ENCODE measurements around the gene PLCB4.

The PLCB4 gene

GRCh38 chr20:9062066-9062465, 6.8 kb upstream of the PLCB4 start:
- DNase-seq, result no peak

DNA sequence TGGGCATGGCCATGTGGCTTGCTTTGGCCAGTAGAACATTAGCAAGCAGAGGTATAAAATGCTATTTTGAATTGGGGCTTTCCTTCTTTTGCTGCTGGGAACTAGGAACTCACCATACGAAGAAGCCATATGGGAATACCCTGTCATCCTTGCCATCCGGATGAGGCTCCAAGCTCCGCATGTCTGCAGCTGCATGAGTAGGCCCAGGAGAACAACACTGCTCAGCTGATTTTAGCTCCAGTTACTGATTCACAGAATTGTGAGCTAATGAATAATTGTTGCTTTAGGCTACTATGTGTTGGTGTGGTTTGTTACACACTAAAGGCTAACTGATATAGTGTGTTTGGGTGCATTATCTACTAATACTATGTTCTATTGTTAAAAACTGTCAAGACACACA, 2.7 kb upstream of the PLCB4 start:
- no peak for DNase-seq

- peak; percentile 77 to 93 (median 87) for DNase-seq
Measured at GRCh38 chr20:9068233-9068801, 570 bp upstream of the PLCB4 start.

- peak in 1 of 3 experiments; percentile 52 for DNase-seq
Measured at GRCh38 chr20:9070304-9070703, 1.4 kb downstream of the PLCB4 start.

GRCh38 chr20:9071976-9072726, 3.3 kb downstream of the PLCB4 start:
- peak in 2 of 3 experiments; percentile 23 to 35 for DNase-seq

DNA sequence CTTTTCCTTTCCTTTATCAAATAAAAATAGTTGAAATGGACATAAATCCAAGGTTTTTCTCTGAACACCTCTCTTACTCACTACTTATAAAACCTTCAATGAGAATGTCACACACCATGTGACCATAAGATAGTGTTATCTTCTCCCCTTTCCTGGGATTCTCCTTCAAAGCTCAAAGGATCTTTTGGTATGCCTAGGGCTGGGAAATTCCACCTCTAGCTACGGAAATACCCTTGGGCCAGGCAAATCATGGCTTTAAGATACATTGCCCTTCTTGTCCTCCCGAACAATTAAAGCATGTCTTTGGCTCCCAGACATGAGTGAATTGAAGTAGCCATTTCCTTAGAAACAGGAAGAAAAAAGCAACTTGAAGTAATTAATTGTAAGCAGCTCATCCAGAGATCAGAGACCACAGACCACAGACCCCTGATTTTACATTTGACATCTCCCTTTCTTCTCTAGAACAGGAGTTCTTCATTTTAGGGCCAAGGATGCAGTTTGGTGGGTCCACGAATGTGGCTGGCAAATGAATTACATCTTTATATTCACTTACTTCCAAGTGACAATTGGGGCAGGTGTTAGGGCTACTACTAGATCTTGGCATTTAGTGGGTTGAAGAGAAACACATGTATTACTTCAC, 4.1 kb downstream of the PLCB4 start:
- no peak for DNase-seq

- peak in 1 of 3 experiments; percentile 58 for DNase-seq
Measured at GRCh38 chr20:9075264-9076095, 6.6 kb downstream of the PLCB4 start.

DNA sequence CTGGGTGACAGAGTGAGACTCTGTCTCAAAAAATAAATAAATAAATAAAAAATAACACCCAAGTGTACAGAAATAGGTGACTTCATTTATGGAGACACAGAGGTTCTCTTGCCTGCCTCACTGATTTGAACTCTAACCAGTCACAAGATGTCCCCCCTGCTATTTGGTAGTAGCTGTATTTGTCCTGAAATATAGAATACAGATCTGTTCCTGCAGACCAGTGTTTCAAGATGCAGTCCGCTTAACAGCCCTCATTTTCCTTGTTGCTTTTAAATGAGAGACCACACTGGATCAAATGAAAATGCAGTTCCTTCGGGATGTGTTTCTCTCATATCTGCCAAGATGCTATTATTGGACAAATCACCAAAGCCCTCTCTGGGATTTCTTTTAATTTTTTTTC, 7.6 kb downstream of the PLCB4 start:
- no peak for DNase-seq

DNA sequence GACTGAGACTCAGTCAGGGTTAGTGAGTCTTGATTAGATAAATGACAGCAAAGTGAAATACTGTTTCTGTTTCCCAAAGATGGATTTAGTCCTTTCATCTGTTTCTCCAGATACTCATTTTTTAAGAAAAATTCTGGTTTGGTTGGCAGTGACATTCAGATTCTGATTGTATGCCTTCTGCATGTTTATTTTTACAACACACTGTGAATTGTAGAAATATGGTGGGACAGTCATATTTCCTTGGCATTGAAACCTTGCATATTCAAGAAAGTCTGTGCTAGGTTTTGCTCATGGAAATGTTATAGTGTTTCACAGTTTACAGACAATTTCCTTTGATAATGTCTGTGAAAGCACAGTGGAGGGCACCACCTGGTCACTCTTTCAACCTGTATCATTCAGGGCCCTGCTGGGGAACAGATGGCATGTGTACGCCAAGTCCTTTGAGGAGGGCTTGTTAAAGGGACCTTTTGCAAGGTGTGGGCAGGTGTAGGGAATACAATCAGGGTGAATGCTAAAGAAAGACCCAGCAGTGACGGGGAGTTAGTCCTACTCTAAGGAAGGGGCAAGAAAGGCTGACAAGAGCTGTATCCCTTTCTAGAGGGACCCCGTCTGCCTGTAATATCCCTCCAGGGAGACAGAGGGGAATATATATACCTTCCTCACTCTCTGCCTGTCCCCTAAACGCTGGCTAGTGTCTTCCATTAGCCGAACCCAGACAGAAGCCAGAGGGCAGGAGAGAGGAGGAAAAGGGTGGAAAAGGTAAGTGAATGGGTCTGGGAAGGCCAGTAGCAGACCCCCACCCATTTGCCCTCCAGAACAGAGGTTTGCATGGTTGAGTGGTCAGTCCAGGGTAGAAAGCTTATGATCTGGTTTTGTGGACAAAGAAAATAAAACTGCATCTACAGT, 10.2 kb downstream of the PLCB4 start:
- peak in 2 of 3 experiments; percentile 62 to 85 for DNase-seq

- no peak for DNase-seq
Measured at GRCh38 chr20:9081423-9081966, 12.6 kb downstream of the PLCB4 start.

- DNase-seq, result peak in 1 of 3 experiments; percentile 21
Measured at GRCh38 chr20:9082741-9083140, 13.9 kb downstream of the PLCB4 start.

DNA sequence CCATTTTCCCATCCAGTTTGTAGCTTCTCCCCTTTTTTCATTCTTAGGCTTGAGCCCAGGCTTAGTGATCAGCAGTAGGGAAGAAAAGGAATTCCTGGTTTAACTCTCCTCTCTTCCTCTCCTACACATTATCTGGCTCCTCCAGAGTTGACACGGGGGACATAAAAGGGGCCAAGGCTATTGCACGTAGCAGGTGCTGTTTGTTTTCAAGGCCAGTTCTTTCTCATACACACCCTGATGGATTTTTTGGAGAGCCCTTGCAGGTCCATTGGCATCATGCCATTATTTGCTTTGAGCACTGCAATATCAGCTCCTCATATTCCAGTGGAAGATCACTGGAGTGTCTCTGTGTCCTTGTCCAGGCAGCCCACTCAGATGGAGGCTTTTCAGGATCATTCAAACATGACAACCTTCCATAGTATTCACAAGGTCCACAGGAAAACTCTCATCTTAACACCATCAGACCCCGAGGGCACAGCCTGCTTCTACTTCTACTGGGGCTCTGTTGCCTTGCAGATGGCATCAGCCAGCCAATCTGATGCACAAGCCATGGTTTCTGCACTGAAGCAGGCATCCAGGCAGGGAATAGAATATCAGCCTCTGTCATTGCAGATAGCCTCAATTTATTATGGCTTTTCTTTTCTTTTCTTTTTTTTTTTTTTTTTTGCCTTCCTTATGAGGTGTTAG, 18.8 kb downstream of the PLCB4 start:
- peak in 1 of 3 experiments; percentile 54 for DNase-seq

- DNase-seq, result peak in 1 of 3 experiments; percentile 45
Measured at GRCh38 chr20:9088556-9088955, 19.7 kb downstream of the PLCB4 start.

DNA sequence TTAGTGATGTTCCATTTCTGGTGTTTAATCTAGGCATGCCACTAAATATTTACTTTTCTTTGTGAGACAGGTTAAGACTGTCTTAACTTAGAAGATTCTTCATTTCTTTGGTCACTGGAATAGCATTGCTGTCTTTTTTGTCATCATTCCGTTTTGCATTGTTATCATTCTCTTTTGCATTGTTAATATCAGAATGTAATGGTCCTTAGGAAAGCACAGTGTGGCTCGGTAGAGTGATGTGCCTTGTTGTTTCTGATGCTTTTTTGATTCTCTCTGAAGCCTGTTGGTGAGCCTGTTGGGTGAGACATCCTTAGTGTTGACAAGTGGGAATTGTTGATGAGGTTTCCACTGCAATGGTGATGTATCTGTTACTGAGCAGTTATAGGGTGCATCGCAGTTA, 23.2 kb downstream of the PLCB4 start:
- DNase-seq, result no peak

DNA sequence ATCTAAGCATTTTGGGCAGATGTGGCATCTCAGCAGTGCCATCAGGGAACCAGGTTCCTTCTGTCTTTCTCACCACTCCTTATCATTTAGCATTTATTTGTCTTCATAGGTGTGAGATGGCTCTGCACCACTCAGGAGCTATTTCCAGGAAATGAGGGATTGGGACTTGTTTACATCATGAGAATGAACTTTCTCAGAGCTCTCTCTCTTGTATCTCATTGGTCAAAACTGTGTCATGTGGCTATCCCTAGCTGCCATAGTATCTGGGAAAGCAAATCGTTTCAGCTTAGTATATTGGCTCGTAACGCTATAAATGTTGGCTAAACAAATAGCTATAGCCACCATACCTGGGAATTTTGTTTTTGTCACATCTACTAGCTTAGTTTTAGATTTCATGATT, 23.8 kb downstream of the PLCB4 start:
- DNase-seq, result no peak

- no peak for DNase-seq
Measured at GRCh38 chr20:9093218-9093957, 24.5 kb downstream of the PLCB4 start.

- no peak for DNase-seq
Measured at GRCh38 chr20:9099372-9099771, 30.5 kb downstream of the PLCB4 start.

DNA sequence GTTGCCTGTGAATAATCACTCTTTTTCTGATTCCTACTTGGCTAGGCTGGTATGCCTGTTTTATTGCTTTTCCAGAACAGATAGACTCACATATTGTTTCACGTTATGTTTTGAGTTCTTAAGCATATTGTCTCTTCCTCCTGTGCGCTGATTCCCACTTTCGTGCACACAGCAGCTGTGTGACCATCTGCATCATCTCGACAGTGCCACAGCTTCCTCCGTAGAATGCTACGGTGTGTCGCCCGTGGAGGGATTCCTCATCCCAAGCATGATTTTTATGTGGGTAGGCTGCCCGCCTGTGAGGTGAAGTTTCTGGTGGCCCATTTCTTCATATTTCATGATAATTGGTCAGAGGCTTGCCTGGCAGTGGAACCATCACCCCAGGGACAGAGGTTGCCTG, 31.8 kb downstream of the PLCB4 start:
- no peak for DNase-seq

DNA sequence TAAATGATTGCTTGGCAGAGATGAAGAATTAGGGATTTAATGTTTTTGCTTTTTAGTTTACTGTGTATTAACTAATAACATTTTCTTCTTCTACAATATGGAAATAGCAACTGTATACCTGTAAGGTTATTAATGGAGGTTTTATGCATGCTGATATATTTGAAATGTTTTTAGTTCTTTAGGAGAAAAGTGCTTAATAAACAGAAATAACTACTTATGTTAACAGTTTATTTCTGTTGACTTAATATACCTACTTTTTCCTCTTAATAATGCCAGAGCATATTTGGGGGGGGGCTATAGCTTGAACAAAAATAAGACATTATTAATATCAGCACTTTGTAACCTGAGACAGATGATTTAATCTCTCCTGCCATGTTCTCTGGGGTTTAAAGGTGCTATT, 33.6 kb downstream of the PLCB4 start:
- no peak for DNase-seq

DNA sequence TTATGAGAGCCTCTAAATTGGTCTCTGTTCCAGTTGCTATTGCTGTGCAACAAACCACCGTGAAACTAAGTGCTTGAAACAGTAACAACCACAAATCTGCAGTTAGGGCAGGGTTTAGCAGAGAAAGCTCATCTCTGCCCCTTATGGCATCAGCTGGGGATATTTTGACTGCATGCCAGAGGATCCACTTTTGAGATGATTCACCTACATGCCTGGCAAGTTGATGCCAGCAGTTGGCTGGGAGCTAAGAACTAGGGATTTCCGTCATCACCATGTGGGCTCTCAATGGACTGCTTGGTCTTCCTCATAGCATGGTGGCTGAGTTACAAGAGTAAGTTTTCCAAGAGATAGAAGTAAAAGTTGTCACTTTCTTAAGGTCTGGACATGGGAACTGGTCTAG, 35.1 kb downstream of the PLCB4 start:
- no peak for DNase-seq

DNA sequence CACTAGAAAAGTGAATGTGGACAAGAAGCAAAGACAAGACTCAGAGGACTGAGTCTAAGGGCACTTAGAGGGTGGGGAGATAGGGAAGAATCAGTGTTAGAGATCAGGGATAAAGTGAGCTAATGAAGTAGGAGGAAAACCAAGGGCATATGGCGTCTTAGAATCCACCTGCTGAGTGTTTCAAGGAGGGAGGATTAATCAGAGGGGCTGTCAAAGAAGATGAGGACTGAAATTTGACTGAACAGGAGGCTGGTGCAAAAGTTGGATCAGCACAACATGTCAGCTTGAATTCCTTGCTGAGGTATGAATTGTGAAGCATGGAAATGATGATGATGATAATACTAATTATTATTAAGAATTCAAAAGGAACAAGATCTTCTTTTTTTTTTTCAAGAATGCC, 39.4 kb downstream of the PLCB4 start:
- DNase-seq, result no peak

Data from NCI-H1417 (cell line).